ENCODE data around the gene FBXW2. TPM values are rescaled to one million over a fixed set of nuclear protein-coding genes. Genes with fewer than 3 reads are reported as not detected.

FBXW2 gene
- polyA plus RNA-seq, 1 of the 3 experiments (the other 2 are of a cell fraction), result 40.1 TPM

- H3K27ac ChIP-seq (ENCODE audit: low read depth in 2 of 2, low read length in 1 of 2), result no peak overlapping the region
- whole genome bisulfite sequencing (ENCODE audit: low lambda C conversion rate), result 70% methylated on average over 5 of the region's 5 CpGs
- no peaks in the 10 kb centered on the region for H3K27me3 ChIP-seq (ENCODE audit: insufficient read depth)
- CTCF ChIA-PET, result interaction anchor here (1.0 to 1.8 kb wide), 5 partner anchors 44 to 100 kb away, joined by 3 to 8 read pairs (median 3); no protein-coding TSS in a partner anchor
- H3K4me2 ChIP-seq, result peak overlapping the region; percentile 96
- peaks cover 37% of the 10 kb centered on the region for H3K79me2 ChIP-seq (ENCODE audit: insufficient read depth)
- TF ChIP-seq CHD2 (IDR thresholded peaks at IDR 0.05; ENCODE audit: low read length, partially characterized antibody) (no peak), NFIC (IDR thresholded peaks at IDR 0.05; ENCODE audit: borderline replicate concordance) (no peak), ELF1 (IDR thresholded peaks at IDR 0.05) (no peak)
- no peak for DNase-seq
- H3K4me1 ChIP-seq (ENCODE audit: control insufficient read depth in 1 of 2, insufficient read depth in 2 of 2, low read depth in 1 of 2, low read length in 1 of 2), result peaks cover 11 to 17% of the 10 kb centered on the region in 2 experiments; a peak in 3 of 4 replicates
- H4K20me1 ChIP-seq (ENCODE audit: insufficient read depth), result no peaks in the 10 kb centered on the region
- H3K4me3 ChIP-seq (ENCODE audit: low read depth in 2 of 2, low read length in 1 of 2), result peak overlapping the region in 1 of 2 experiments; percentile 78; a peak in 1 of 4 replicates
- no peak overlapping the region; the same call in 1 of the 2 replicates for H2AFZ ChIP-seq (ENCODE audit: low read depth)
- no peaks in the 10 kb centered on the region for H3K9me2 ChIP-seq
- H3K9me3 ChIP-seq, result no peaks in the 10 kb centered on the region
- peaks cover 21% of the 10 kb centered on the region for H3F3A ChIP-seq (replicated peaks; ENCODE audit: insufficient read depth)
- POLR2A ChIA-PET, result no interaction called here
- H3K9ac ChIP-seq, result no peak overlapping the region
- H3K36me3 ChIP-seq (replicated peaks in 1 of 2; ENCODE audit: control insufficient read depth in 1 of 2, insufficient read depth in 2 of 2, low read length in 1 of 2), result no peaks in the 10 kb centered on the region
These were observed 81.2 kb downstream of the FBXW2 start for GRCh38 chr9:120711841-120712538.

DNA sequence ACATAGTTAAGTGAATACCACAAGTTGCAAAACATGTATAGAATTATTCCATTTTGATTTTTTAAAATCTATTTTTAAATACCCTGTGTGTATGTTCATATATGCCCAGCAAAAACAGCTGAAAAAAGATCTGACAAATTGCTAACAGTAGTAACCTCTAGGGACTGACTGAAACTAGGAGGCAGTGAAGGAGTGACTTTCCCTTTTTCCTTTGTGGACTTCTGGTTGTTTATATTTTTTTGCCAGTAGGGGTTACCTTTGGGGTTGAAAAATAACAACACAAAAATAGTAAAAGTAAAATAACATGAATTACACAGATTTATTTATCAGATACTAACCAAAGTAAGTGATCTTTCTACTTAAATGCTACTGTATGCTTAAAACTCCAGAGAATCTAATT, 81.9 kb downstream of the FBXW2 start:
- TF ChIP-seq TAF1 (IDR thresholded peaks at IDR 0.05; ENCODE audit: borderline replicate concordance, low read depth, low read length), result no peak
- no peak for TF ChIP-seq MXI1 (IDR thresholded peaks at IDR 0.05; ENCODE audit: low read depth, low read length)
- Histone ChIP-seq H3K9me2 (no peaks in the 10 kb centered on the region), H3K36me3 (replicated peaks in 1 of 2; ENCODE audit: control insufficient read depth in 1 of 2, insufficient read depth in 2 of 2, low read length in 1 of 2) (no peaks in the 10 kb centered on the region), H3K4me3 (ENCODE audit: low read depth in 2 of 2, low read length in 1 of 2) (no peak overlapping the region; a peak in 1 of 4 replicates), H3K79me2 (ENCODE audit: insufficient read depth) (peaks cover 37% of the 10 kb centered on the region), H3K9me3 (no peaks in the 10 kb centered on the region), H2AFZ (ENCODE audit: low read depth) (no peak overlapping the region; the same call in 1 of the 2 replicates), H3K9ac (no peak overlapping the region; the same call in 1 of the 2 replicates), H3F3A (replicated peaks; ENCODE audit: insufficient read depth) (peaks cover 21% of the 10 kb centered on the region), H3K27me3 (ENCODE audit: insufficient read depth) (no peaks in the 10 kb centered on the region), H4K20me1 (ENCODE audit: insufficient read depth) (no peaks in the 10 kb centered on the region), H3K4me1 (ENCODE audit: control insufficient read depth in 1 of 2, insufficient read depth in 2 of 2, low read depth in 1 of 2, low read length in 1 of 2) (peaks cover 11 to 17% of the 10 kb centered on the region in 2 experiments; a peak in 3 of 4 replicates), H3K27ac (ENCODE audit: low read depth in 2 of 2, low read length in 1 of 2) (peak overlapping the region in 1 of 2 experiments; percentile 48; a peak in 1 of 4 replicates), H3K4me2 (peak overlapping the region; percentile 96; the same call in 1 of the 2 replicates)
- no peak for DNase-seq
- CTCF ChIA-PET, result interaction anchor here (1.3 kb wide), 1 partner anchor 89 kb away, joined by 4 read pairs; no protein-coding TSS in a partner anchor
- POLR2A ChIA-PET, result no interaction called here

- no peak for TF ChIP-seq GABPA (IDR thresholded peaks at IDR 0.05; ENCODE audit: low read depth)
- TF ChIP-seq, protein P1, sequence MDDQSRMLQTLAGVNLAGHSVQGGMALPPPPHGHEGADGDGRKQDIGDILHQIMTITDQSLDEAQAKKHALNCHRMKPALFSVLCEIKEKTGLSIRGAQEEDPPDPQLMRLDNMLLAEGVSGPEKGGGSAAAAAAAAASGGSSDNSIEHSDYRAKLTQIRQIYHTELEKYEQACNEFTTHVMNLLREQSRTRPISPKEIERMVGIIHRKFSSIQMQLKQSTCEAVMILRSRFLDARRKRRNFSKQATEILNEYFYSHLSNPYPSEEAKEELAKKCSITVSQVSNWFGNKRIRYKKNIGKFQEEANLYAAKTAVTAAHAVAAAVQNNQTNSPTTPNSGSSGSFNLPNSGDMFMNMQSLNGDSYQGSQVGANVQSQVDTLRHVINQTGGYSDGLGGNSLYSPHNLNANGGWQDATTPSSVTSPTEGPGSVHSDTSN (IDR thresholded peaks at IDR 0.05), result no peak
- TF ChIP-seq NFIC (IDR thresholded peaks at IDR 0.05; ENCODE audit: borderline replicate concordance), result no peak
- no peak for TF ChIP-seq RFX5 (IDR thresholded peaks at IDR 0.05; ENCODE audit: low read length)
- TF ChIP-seq RCOR1 (IDR thresholded peaks at IDR 0.05; ENCODE audit: low read length), result no peak
- TF ChIP-seq SIN3A (IDR thresholded peaks at IDR 0.05; ENCODE audit: borderline replicate concordance, low read depth, low read length), result no peak
- no peak for TF ChIP-seq TEAD4 (IDR thresholded peaks at IDR 0.05; ENCODE audit: borderline replicate concordance, insufficient read depth)
- 0 out of 2 replicates have a peak, but pooled peaks have one; percentile 22 for TF ChIP-seq TAF1 (IDR thresholded peaks at IDR 0.05; ENCODE audit: borderline replicate concordance, low read depth, low read length)
- no peak for TF ChIP-seq RXRA (IDR thresholded peaks at IDR 0.05; ENCODE audit: borderline replicate concordance, low read depth)
- no peak for TF ChIP-seq RAD21 (IDR thresholded peaks at IDR 0.05; ENCODE audit: low read length)
- TF ChIP-seq MAX (IDR thresholded peaks at IDR 0.05; ENCODE audit: low read depth), result no peak
- no peak for TF ChIP-seq FOSL2 (IDR thresholded peaks at IDR 0.05; ENCODE audit: borderline replicate concordance, low read depth)
- TF ChIP-seq POLR2AphosphoS5 (IDR thresholded peaks at IDR 0.05; ENCODE audit: low read depth, low read length), result peak; percentile 49
- peak overlapping the region; percentile 75 for H2AFZ ChIP-seq (ENCODE audit: low read depth)
These were observed 82.9 kb downstream of the FBXW2 start for GRCh38 chr9:120710110-120710981.

More at GRCh38 chr9:120710110-120710981, 82.9 kb downstream of the FBXW2 start:
- peak overlapping the region; percentile 96 for H3K4me2 ChIP-seq
- peaks cover 37% of the 10 kb centered on the region for H3K79me2 ChIP-seq (ENCODE audit: insufficient read depth)
- 59% methylated on average over 10 of the region's 10 CpGs for WGBS (ENCODE audit: low lambda C conversion rate)
- H3K27ac ChIP-seq (ENCODE audit: low read depth in 2 of 2, low read length in 1 of 2), result peak overlapping the region; percentile 26 to 48; a peak in 3 of 4 replicates
- peak overlapping the region; percentile 14 to 30; a peak in 3 of 4 replicates for H3K4me3 ChIP-seq (ENCODE audit: low read depth in 2 of 2, low read length in 1 of 2)
- peak overlapping the region; percentile 37 for H3K9ac ChIP-seq
- no peaks in the 10 kb centered on the region for H3K36me3 ChIP-seq (replicated peaks in 1 of 2; ENCODE audit: control insufficient read depth in 1 of 2, insufficient read depth in 2 of 2, low read length in 1 of 2)
- H4K20me1 ChIP-seq (ENCODE audit: insufficient read depth), result no peaks in the 10 kb centered on the region
- no peaks in the 10 kb centered on the region for H3K9me2 ChIP-seq
- peak; percentile 39 for DNase-seq
- H3K9me3 ChIP-seq, result no peaks in the 10 kb centered on the region
- H3F3A ChIP-seq (replicated peaks; ENCODE audit: insufficient read depth), result peaks cover 21% of the 10 kb centered on the region
- POLR2A ChIA-PET, result no interaction called here
- no peaks in the 10 kb centered on the region for H3K27me3 ChIP-seq (ENCODE audit: insufficient read depth)
- CTCF ChIA-PET, result interaction anchor here (0.6 to 1.4 kb wide), 3 partner anchors 88 to 93 kb away, joined by 4 to 5 read pairs (median 4); no protein-coding TSS in a partner anchor
- H3K4me1 ChIP-seq (ENCODE audit: control insufficient read depth in 1 of 2, insufficient read depth in 2 of 2, low read depth in 1 of 2, low read length in 1 of 2), result peaks cover 6 to 15% of the 10 kb centered on the region in 2 experiments; a peak in 3 of 4 replicates
